NCI-H2081 (cell line): ENCODE results near the gene DNAJC21.
"Not testable (repeated sequence)": the region's sequence is repeated elsewhere in the genome, so short reads cannot be mapped to it uniquely, and the experiment has no call there.

Experiments used
- DNase-seq, 2 experiments: peaks; one replicate each; lab custom pipeline; 2025; lab: John Stamatoyannopoulos, UW

Gene DNAJC21

GRCh38 chr5:34929134-34929719 lies at the start of gene DNAJC21:
DNAJC21 (plus strand) TSS chr5:34929559; CDS start chr5:34929820, 261 bp downstream.
- peak; percentile 99 to 100 for DNase-seq

GRCh38 chr5:34881246-34881645 lies 48.1 kb upstream of the DNAJC21 start:
- no peak for DNase-seq

DNA sequence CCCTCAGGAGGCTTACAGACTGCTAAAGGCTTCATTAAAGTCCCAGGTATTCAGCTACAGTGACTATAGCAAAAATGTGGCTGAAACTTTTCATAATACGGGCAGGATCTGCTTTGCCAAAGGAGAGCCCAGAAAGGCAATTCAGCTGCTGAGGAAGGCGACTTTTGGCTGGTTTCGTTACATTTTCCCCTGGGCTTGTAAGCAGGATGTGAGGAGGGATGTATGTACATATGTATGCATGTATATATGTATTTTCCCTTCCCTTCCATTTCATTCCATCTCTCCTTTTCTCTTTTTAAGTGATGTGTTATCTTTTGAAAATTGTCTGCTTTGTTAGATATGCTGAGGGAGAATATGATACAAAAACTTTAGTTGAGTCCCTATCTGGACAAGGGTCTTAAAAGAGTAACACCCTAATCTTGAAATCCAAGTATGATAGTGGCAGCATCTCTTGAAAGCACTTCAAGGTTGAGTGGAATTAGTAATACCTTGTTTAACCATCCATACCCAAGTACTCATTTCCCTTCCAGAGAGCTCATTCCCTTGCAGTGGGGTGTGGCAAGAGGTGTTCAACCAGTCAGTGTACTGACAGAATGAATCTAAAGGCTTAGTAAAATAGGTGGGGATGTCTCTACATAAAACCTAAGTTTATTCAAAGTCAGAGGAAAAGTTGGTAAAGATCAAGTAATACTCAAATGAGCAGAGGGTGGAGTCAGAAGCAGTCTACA lies 42.8 kb upstream of the DNAJC21 start:
- no peak for DNase-seq

DNA sequence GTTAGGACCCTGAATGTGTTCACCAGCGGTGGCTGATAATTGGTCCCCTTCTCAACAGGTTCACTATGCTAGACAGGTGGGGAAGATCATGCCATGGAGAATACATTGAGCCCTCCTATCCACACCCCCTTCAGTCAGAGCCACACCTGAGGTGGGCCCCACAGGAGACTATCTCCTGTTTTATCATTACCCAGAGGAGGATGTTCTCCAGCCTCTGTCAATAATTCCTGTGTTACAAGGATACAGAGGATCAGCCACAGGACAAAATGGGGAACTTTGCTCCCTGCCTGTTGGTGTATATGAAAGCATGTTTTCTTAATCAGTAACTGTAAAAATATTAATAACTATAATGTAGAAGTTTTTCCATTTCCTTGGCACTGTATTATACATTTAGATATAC lies 40.0 kb upstream of the DNAJC21 start:
- DNase-seq, result no peak

DNA sequence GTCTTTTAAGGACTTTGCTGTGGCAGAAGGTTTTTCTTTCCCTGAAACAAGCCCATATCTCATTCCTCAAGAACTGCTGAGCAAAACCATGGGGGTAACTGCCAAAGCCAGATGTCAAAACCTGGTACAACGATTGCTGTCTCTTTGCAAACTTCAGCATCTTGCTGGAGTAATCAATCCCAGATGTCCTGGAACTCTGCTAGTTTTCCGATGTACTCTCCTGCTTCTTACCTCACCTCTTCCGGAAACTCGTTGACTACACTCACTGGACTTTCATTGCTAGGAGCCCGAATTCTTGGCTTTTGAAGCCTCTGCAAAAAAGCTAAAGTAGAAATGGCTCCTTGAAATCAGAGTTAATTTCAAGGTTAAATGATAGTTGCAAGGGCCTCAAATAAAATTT lies 37.4 kb upstream of the DNAJC21 start:
- no peak for DNase-seq

GRCh38 chr5:34892414-34892813 lies 36.9 kb upstream of the DNAJC21 start:
- no peak for DNase-seq

DNA sequence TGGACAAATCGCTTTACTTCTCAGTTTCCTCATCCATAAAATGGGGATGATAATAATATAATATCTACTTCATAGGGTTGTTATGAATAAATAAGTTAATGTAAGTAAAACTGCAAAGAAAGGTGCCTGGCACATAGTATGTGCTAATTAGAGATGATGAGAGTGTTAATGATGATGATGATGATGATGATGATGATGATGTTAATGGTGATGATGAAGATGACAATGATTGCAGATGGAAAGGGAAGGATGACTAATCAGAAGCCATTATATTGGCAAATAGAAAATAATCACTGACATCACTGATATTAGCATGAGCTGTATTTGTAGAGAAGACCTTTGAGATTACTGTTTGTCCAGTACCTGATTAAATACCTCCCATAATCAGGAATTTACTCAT lies 34.6 kb upstream of the DNAJC21 start:
- DNase-seq, result no peak

DNA sequence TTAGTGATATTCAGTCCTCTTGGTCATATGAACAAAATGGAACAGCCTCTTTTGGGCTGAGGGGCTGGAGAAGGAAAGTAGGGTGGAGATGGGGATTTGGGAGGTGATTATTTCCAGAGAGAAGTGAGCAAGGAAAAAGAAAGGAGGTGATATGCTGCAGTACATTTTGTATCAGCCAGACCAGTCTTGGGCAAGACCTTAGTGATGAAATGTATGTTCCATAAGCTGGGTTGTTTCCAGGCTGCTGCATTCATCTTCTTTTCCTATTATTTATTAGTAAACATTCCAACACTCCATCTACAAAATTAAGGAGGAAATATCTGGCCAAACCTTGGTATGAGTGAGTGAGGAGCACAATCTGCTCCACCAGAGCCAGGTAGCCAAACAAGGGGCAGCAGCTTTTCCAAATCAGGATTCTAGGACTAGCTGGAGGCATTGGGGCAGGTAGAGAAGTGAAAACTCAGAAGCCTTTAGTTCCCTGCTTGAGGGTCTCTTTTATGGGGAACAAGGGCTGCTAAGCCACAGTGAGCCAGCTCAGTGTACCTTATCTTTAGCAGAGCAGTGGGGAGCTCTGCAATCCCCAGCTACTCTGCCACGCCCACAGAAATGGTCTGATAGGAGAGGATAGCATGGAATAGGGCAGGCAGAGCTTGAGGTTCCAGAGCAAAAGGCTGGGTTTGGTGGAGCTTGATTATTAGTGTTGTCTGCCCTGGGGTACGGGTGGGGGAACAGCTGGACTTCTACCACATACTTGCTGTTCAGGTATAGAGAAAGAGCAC lies 33.5 kb upstream of the DNAJC21 start:
- no peak for DNase-seq

GRCh38 chr5:34897646-34898045 lies 31.7 kb upstream of the DNAJC21 start:
- DNase-seq, result no peak

DNA sequence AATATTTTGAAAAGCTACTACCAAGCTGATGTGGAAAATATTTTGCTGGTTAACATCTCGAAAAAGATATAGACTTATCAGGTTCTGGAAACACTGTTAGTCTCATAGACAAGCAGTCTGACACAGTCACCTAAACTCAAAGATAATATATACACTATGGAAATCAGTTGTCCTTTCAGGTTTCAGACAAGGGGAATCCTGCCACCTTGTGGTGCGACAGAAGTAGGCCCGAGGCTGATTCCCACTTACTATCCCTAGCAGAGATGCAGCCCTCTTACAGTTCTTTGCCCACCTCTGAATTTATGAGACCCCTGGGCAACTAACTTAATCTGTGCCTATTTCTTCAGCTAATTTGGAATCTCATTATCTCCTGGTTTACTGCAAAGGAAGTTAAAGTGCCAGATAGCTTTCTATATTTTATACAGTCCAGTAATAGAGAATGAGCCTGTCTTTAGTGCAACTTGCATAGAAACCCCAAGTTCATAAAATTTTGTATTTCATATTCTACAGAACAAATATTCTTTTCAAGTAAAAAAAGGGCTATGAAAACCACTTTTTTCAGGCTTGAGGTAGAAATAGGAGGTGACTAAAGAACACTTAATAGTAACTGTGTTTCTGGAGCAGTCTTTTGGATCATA lies 31.0 kb upstream of the DNAJC21 start:
- peak; percentile 82 to 86 for DNase-seq

DNA sequence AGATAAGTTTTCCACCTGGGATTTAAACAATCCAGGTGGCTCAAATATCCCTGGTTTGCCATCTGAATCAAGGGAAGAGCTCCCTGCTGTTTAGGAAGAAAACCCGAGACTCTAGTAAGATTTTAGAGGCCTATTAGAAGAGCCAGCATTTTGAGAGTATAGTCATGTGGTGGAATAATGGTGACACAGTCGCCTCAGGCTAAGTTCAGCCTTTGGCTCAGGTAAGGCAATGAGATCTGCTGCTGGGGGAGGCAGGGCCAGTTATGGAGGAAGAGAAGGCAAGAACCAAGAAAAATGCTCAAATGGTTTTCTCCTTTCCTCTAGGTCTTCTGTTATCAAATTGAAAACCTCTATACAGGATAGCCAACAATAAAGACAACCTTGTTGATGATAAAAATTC lies 30.3 kb upstream of the DNAJC21 start:
- no peak for DNase-seq

GRCh38 chr5:34900652-34901051 lies 28.7 kb upstream of the DNAJC21 start:
- DNase-seq, result no peak

GRCh38 chr5:34903260-34903659 lies 26.1 kb upstream of the DNAJC21 start:
- no peak for DNase-seq

GRCh38 chr5:34905564-34905963 lies 23.8 kb upstream of the DNAJC21 start:
- DNase-seq, result no peak

DNA sequence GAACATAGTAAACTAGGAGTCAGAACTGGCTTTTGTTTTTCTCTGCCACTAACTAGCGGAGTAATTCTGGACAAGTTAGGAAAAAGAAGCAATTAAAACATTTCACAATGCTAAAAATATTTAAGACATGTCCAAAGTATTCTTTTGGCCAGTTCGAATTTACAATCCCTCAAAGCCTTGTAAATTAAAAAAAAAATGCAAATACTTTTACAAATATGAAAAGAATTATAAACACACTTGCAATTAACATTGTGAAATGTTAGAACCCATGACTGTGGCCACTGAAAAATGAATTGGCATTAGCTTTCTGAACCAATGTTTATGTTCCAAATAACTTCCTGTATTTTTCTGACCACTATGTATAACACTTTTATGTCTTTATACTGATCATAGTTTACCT lies 16.3 kb upstream of the DNAJC21 start:
- no peak for DNase-seq

DNA sequence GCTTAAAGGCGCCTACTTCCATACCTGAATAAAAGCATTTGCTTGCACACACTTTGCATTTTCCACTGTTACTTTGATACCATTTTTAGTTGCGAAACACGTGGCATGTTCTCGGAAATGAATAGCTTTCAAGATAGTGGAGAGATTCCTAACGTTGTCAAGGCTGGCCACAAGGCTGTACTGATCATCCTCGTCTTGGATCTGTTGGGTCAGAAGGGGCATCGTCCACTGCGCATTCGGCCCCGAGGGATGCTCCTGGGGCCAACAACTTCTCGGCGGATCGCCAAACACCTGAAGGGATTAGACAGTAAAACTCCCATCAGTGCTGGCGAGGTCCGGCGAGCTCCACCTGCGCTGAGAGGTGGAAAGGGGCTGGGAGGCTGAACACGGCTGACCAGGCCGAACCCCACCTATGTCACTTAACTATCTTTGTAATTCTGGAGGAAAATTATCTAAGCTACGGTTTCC lies 14.7 kb upstream of the DNAJC21 start:
- peak in 1 of 2 experiments; percentile 78 for DNase-seq

DNA sequence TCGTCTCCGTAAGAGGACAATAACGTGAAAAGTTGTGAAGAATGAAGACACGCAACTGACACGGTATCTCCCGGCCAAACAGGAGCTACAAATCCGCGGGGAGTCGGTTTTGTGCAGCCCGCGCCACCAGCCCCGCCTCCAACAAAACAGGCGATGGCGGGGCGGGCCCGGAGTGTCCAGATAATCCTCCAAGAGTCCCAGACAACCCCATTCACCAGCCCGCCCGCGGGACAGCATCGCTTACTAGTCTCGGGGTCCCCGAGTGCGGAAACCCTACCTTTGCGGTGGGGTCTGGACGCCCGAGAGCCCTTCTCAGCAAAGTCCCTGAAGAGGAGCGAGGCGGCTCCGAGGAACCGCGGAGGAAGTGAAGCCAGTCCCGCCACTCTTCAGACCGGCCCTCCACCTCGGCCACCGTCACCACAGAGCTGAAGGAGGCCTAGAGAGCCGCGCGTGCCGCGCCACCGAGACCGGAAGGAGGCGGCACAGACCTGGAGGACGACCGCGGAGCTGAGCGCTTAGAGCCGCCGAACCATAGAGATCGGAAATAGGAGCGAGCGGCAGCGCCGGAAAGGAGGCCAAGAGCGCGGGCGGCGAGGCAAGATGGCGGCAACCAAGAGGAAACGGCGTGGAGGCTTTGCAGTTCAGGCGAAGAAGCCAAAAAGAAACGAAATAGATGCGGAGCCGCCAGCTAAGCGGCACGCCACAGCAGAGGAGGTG lies 14.1 kb upstream of the DNAJC21 start, which contains the start of the genes BRIX1 and RAD1:
BRIX1 (plus strand) TSS at position 573 of the 717 bp plus-strand sequence; CDS start at position 601, 28 bp downstream.
RAD1 (minus strand) TSS at position 366 of the 717 bp plus-strand sequence. CDS start 612 bp downstream, outside the sequence.
- DNase-seq, result peak; percentile 99 to 100

DNA sequence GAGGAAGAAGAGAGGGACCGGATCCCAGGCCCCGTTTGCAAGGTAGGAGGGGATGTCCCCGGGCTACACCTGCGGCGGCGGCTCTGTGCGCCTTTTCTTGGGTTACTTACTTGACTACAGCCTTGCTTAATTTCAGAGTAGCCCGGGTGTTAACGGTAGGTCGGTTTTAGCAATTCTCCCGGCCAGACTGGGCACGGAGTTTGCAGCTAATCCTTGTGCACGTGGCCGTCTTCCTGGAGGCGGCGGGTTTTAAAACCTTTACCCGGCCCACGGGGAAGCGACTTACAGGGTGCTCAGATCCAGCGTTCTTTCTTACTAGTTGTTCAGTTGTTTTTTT lies 13.5 kb upstream of the DNAJC21 start:
- no peak for DNase-seq

DNA sequence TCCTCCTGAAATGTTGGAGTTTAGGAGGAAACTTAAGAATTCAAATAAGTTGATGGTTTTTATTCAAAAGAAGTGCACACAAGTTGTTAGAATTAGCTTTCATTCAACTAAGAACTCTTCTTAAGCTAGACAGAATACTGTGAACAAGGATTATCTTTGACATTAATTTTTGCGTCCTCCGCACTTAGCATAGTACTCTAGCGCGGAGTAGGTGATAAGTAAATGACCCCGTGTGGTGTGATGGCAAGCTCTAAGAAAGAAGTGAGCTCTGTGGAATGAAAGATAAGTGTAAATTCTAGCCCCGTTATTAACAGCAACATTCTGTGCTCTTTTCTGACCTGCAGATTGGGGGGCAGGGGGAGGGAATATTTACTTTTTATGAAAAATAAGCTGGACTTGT lies 12.8 kb upstream of the DNAJC21 start:
- DNase-seq, result peak in 1 of 2 experiments; percentile 29

DNA sequence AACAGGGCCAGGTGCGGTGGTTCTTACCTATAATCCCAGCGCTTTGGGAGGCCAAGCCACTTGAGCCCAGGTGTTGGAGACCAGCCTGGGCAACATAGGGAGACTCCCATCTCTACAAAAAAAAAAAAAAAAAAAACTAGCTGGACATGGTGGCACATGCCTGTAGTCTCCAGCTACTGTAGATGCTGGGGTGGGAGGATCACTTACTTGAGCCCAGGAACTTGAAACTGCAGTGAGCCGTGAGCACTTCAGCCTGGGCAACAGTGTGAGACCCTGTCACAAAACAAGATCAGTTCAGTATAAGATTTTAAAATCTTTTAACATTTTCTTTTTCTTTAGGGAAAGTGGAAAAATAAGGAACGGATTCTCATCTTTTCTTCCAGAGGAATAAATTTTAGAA lies 11.3 kb upstream of the DNAJC21 start:
- DNase-seq, result no peak

DNA sequence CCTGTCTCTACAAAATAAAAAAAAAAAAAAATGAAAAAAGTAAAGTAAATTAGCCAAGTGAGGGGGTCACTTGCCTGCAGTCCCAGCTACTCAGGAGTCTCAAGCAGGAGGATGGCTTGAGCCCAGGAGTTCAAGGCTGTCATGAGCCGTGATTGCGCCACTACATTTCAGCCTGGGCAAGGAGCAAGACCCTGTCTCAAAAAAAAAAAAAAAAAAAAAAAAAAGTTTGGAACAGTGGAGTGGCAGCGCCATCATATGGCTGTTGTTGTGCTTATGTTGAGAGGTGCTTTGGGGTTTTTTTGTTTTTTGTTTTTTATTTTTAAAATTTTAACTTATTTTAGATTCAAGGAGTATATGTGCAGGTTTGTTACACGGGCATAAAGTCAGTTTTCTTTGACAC lies 10.3 kb upstream of the DNAJC21 start:
- no peak for DNase-seq

DNA sequence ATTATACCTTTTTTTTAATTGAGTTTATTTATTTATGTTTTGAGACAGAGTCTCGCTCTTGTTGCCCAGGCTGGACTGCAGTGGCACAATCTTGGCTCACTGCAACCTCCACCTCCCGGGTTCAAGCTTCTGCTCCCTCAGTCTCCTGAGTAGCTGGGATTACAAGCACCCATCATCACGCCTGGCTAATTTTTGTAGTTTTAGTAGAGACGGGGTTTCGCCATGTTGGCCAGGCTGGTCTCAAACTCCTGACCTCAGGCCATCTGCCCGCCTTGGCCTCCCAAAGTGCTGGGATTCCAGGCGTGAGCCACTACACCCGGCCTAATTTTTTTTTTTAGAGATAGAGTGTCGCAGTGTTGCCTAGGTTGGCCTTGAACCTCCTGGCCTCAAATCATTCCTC lies 6.1 kb upstream of the DNAJC21 start:
- not testable (repeated sequence) for DNase-seq
